Measurements from ENCODE around the gene FAF1.

The FAF1 gene

DNA sequence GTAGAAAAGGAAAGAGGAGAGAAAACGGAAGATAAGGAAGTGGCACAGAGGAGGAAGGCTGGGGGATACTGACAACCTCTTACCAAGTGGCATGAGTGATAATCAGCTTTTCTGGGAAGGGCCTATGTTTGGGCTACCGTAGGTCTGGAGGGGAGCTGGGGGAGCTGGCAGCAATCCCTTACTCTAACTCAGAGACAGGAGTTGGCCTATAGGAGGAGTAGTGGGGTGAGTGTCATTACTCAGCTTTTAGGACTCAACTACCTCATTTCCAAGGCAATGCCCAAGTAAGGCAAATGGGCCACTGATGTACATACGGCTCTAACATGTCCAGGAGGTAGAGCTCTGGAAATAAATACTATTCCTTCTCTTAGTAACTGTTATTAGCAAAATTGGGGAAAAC is 488.1 kb downstream of the FAF1 start:
- DNase-seq, result no peak

DNA sequence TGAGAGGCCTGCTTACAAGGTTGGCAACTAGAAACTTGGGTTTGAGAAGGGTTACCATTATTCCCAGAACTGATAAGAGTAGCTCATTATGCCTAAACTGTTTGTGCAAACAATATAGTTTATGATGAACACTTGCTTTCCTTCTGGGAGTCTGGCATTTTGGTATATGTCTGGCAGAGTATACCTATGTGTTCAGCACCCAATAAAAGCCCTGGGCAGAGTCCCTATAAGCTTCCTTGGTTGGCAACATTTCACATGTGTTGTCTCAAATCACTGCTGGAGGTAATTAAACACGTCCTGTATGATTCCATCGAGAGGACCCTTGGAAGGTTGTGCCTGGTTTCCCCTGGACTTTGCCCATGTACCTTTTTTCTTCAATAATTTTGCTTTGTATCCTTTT is 497.1 kb downstream of the FAF1 start:
- no peak for DNase-seq

DNA sequence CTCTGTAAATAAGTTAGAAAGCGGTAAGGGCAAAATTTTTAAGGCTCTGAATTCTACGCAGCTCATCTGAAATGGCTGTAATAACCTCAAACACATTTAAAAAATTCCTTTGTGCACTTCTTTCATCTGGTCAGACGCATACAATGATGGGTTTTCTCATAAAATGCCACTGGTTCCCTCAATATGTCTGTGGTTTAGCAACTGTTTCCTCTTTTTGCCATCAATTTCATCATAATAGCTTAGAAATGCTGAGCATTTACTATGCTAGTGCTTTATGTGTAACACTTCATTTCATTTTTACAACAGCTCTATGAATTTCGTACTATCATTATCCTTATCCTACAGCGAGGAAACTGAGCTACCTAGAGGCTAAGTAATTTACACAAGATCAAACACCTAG is 501.6 kb downstream of the FAF1 start:
- peak; percentile 72 to 77 for DNase-seq

DNA sequence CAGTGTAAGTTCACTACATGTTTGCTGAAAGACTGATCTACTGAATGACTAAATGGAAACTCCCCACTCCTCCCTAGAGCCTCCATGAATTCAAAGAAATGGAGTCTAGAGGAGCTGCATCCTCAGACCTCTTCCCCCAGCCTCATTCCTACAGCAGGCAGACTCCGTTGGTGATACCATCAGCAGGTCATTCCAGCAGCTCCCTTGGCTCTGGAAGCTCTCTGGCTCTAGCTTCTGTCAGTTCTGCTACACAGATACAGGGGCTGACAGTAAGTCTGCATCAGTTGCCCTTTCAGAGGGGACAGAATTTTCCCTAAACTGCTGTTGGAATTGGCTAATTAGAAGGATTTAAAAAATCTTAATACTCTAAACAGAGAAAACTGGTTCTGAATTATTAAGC is 505.2 kb downstream of the FAF1 start:
- DNase-seq, result no peak

DNA sequence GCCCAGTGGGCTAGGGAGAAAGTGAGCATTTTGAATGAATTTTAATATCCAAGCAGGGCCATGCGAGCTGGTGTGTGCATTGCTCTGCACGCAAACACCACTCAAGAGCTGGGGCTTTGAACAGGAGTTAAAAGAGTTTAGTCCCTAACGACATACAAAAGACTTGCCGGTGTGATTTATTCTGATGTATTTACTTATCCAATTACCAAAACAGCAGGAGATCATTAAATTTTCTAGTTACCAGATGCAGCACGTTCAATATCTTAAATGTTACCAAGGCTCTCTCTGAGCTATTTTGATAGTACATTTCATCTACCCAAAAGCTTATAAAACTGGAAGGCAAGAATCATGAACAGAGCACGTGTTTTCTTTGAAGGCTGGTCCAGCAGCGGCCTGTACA is 506.8 kb downstream of the FAF1 start:
- DNase-seq, result no peak

DNA sequence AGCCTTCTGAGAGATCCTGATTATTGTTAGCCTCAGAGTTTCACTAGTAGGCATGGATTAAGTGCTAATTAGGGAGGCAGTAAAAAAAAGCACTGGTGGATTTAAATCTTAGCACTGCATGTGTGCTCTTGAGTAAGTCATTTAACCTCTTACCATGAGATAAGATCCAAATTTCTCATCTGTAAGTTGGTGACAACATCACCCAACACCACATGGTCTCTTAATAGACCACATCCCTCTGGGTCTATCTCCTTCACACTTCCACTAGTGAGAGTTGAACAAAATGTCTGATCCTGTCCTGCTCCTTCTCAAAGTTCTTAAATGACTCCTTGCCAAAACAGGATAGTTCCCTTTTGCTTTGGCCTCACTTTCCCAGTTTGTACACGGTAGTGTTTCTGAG is 507.4 kb downstream of the FAF1 start:
- no peak for DNase-seq

DNA sequence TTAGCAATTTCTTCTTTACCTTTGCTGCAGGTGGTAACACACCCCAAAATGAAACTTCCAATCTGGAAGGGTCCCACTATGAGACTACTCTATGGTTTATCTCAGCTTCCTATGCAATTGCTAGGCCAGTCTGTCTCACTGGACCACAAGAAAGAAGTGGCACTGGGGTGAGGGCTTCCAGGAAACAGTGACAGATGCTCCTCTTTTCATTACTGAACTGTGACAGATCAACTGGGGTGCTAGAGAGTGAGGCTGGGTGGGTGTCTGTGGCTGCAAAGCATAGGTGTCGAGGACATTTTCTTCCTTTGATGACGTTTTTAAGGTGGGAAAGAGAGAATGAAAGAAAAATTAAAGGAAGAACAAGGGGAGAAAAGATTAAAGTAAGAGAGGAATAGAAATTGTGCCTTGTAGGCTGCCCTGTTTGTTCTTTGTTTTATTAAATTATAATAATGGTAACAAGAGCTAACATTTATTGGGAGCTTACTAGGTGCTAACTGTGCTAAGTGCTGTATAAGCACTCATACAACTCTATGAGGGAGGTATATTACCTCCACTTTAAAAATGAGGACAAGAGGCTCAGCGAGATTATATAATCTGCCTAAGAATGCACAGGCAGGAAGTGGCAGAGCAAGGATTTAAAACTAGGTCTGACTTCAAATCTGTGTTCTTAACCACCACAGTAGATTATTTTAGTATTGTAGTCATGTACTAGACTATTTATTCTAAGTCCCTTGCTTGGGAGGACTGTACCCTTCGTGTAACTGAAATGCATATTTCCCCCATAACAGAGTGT is 509.0 kb downstream of the FAF1 start:
- DNase-seq, result no peak

DNA sequence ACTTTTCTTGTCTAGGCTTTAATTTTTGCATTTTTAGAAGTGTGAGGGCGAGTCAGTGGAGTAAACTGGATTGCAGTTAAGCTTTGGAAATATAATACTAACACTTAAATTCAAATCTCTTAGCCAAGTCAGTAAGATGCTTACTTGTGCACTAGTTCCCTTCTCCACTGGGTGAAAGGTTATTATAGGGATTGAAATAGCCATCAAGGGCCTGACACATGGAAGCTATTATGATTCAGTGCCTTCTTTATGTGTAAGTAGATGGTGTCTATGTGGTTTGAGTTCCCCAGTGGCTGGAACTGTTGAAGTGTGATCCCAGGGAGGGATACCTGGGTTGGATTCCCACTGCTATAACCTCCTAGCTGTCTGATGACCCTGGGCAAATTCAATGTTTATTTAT is 512.1 kb downstream of the FAF1 start:
- DNase-seq, result no peak

DNA sequence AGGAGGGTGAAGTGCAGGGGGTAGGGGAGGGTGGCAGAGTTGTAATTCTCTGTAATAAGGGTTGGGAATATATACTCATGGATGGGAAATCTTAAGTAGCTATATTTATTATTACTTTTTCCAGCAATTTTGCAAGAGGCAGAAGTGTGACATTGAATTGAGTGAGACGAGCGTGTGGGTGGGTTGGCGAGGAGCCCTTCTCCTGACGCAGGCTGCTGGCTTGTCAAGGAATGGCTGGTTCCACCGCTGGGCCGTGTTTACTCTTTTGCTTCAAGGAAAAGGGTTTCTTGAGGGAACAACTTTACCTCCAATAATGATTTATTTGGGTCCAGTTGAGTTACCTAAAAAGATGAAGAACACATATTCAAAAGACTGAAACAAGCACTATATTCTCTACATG is 518.9 kb downstream of the FAF1 start:
- DNase-seq, result no peak

DNA sequence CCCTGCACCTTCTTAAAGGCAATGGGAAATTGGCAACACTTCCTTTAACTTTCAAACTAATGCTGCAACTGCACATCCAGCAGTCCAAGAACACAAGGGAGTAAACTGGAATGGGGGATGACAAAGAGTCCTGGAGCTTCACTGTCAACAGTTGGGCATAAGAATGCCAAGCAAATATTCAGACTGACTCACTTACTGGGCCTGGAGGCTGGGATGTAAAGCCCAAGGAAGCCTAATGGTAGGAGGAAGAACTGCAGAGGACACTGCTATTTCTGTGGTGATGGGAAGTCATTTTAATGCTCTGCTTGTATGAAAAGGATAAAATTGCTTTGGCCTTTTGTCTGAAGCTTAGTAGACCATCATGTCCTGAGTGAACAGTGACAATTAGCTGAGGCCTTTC is 521.1 kb downstream of the FAF1 start:
- DNase-seq, result no peak

DNA sequence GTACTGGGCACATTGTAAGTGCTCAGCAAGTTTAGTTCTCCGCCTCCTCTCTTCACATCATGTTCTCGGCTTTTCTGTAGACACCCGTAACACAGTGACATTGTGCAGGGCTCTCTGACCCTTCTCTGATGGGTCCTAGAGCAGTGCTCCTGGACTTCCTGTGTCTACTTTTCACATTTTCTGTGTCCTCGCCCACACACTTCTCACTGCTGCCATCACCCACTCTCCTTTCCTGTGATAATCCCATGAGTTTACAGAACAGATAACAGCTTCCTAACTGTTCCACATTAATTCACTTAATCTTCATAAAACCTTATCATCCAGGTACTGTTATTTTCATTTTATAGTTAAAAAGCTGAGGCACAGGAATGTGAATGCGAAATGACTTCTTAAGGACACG is 523.6 kb downstream of the FAF1 start:
- DNase-seq, result no peak

DNA sequence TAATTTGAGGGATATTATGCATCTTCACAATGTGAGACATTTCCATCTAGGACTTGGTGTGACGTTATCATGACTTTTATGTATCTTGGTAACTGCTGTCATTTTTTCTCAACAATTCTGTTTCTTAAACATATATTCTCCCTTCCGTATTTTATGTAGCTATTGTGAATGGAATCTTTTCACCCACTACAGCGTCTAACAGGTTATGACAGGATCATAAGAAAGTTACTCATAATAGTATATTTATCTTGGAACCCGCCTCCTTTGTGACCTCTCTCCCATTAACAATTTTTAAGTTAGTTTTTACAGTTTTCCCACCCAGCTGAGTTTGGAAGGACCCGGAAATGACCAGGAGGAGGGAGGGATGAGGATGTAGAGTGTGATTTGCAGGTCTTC is 530.1 kb downstream of the FAF1 start:
- DNase-seq, result no peak

DNA sequence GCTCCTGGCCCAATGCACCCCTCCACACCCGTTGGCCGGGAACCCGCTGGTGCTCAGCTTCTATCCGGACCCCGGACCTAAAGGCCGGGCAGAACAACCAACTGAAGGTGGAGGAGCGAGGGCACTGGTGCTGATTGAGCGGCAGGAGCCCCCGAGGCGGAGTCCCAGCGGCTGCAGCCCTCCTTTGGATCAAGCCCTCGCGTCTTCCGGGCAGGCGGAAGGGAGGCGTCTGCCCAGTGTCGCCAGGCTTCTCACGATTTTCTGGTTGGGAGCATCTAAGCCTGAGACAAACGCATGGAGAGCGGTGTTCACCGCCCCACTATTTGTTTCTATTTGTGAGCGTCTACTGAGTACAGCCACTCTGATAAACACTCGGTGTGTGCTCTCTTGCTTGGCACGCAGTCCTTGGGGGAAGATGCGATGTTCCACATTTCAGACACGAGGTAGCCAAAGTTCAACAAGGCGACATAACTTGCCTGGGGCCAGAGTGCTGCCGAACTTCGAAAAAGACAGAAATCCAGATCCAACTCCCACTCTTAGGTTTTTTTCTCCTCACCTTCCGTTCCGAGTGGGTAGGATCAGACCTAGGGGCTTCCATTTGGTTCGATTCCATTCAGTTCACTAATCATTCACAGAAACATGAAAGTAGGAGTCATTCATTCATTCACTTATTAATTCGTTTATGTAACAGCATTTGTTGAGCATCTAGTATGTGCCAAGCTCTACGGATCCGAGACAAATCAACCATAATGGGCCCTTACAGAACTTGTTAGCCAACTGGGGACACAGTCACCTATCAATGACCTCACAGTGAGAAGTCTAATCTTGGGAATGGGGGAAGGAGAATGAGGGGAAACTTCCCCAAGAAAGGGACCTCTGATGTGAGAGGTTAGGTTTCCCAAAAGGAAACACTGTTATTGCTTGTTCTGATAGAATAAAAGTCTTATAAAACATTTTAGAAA is 532.0 kb downstream of the FAF1 start:
- DNase-seq, result no peak

DNA sequence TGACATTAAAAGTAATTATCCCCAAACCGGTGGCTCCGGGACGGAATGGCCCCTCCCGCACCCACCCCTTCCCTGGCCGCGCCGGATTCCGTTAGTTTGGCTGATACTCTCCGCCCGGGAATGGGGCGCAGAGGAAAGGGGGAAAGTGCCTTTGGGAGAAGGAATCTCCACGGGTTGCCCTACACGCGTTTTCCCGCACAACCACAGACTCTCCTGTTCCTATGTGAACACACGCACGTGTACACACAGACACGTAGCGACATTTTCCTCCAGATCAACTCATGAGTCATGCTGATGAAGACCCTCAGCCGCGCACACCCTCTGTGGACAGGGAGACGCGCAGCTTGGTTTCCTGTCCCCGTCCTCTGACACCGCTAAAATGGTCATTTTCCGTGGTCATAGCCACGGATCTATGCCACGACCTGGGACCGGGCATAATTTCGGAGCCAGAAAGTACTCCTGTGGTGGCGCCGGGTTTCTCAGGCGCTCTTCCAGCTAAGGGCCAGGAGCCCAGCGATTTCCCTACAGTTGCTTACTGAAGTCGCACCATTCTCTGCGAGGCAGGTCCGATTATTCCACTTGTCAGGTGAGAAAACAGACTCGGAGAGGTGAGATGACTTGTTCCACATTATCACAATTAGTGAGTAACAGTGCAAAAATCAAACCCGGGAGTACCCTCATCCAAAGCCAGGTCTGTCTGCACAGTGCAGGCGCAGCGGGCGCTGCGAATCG is 532.8 kb downstream of the FAF1 start:
- no peak for DNase-seq

DNA sequence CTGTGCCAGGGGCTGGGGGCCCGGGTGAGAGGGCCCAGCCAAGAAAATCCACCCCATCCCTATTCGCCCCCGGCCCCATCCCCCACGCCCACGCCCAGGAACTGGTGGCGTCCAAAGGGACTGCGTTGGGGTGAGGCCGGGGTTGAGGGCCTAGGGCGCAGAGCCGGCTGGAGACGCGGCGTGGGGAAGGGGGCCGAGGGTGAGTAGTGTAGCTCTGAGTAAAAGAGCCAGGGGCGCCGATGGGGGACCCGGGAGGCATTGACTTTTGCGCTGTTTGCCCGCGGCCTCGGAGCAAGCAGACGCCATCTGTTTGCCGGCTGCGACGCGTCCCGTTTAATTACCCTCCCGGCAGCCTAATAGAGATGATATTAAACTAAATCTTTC is 533.4 kb downstream of the FAF1 start:
- DNase-seq, result no peak

DNA sequence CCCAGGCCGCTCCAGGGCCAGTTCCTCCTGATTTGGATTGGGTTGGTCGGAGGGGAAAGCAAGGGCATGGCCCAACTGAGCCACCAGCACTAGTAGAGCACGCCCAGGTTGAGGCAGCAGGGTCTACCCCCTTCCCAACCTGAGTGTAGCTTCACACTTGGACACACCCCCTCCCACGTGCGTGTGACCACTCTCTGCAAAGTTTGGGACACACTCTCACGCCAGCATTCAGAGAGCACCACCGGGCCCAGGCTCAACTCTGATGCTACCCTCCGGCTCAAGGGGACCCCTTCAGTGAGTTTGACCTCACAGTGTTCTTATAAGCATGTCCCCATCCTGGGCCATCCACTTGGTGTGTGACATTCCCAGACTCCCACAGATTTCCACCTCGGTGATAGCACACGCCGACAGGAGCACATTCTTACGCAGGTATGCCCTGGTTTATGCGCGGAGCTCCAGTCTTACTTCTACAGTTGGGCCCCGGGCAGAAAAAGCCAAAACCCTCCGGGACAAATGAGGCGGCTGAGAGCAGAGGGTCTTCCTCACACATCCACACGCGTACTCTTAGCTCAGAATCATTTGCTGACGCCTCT is 533.9 kb downstream of the FAF1 start:
- no peak for DNase-seq

DNA sequence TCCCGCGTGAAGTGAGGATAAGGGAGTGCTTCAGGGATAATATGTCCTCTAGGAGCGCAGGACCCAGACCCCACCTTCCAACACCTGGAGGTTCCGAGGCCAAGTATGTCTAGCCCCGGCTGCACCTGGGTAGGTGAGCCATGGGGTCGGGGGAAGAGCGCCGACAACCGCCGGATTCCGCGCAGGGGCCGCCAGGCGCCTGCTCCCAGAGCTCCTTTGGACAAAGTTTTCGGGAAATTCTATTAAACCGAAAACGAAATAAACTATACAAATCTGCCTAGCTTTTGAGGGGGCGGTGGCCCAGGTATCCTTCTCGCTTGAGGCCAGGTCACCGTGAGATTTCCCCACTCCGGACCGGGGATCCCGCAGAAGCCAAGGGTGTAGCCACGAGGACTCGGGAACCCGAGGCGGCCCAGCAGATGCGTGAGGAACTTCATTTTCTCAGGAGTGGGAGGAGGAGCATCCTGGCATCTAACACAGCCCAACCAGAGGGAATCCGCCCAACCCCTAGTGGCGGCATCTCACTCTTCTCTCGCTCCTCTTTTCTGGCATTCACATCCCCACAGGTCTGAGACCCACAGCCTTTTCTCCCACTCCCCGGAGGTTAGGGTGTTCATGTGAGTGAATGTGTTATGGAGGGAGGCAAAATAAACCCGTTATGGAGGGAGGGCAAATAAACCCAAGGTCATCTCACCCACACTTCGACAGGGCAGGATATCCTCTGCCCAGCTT is 534.5 kb downstream of the FAF1 start:
- DNase-seq, result no peak

DNA sequence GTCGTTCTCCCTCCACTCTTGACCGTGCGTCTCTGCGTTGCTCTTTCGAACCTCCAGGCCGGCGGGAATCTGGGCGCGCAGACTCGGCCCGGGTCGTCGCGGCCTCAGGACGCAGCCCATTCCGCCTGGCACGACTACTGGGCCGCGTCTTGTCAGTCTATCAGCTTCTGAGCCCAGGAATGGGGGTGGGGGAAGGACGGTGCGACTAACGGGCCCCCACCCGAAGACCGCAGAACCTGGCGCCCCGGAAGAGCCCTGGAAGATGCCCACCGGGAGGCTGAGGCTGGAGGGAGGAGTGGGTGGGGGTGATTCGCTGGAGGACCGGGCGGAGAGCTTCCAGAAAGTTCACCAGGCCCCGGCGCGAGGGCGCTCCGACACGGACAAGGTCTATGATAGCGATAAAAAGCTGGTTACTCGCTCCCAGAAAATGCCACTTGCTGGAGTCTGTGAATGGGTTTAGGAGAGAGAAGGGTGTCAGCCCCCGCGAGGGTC is 535.1 kb downstream of the FAF1 start:
- no peak for DNase-seq

DNA sequence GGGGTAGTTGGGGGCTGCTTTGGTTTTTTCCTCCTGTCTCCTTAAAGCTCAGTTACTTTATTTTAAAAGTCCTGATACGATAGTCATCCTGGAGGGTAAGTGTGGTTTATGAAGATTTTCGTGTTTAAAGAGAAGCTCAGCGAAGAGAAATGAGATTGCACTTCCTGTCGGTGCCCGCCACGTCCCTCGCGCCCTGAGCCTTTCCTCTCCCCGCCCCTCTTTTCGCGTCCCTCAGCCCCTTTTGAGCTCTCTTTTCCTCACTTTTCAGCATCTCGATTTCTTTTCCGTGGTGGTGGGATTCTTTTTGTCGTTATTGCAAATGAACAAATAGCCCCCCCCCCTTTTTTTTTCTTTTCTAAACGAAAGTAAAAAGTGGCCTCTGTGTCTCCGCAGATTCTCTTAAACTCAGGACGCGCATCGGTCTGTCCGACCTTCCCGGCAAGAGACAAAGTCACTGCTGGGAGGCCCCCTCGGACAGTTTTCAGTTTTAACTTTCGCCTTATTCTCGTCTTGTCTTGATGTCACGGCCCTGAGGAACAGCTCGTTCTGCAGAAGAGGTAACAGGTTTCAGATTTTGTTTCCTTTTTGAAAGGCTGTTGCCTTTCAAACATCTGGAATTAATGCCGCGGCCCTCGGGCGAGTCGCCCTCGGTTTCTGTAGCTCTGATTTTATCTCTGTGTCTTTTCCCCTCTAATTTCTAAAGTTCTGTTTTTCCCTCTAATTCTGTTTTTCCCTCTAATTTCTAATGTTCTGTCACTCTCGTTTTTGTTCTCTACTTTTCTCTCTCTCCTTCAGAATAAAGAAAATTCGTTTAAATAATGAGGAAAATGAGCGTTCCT is 535.8 kb downstream of the FAF1 start:
- DNase-seq, result peak in 1 of 2 donors; percentile 21

DNA sequence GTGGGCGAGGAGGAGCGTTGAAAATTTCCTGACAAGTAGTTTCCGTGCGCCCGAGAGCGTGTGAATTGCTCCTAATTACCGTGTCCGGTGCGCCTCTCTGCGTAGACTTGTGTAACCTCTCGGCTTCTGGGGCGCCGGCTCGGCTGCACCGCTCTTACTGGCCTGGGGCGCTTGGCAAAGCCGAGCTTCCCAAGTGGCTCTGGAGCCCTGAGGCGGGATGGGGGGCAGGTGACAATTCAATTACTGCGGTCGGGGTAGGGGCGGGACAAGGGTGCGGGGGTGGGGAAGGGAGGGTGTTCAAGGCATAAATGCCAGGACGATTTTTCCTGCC is 536.4 kb downstream of the FAF1 start:
- DNase-seq, result peak in 1 of 2 donors; percentile 26

DNA sequence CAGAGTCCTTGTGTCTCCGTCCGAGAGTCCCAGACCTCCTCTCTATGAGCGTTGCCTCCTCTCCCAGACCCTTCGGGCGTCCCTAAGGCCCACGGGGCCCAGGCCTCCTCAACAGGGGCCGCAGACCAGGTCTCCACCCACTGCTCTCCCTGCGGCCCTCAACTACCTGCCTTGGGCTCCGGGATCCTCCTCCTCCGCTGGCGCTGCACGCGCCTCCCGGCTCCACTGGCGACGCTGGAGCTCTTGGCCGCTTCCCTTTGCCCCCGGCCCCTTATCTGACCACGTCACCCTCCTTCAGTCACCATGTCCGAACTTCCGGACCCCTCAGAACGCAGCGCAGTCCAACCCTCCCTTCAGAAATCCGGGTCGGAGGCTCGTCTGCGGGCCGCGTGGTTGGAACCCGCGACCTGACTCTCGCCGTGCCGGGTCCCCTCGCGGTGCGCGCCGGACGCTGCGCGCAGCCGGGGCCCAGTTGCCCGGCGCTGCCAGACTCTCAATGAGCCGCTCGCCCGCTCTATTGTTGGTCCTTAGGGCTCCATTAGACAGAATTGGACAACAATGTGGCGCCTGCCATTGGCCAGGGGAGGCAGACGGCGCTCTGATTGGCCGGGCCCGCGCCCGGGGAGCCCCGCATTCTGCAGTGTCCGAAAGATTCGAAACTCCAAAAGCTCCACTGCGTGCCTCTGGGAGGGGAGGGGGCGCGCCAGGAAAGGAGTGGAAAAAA is 537.0 kb downstream of the FAF1 start, which contains the start of gene DMRTA2:
Gene DMRTA2, minus strand, starts transcription at position 498 of the 724 bp plus-strand sequence. CDS start 1,907 bp downstream, outside the sequence.
- DNase-seq, result no peak

All from inflammatory macrophage treated with lipopolysaccharide for 1 hour (primary cell).